H1 (cell line): Measurements from ENCODE around the gene PPOX.

Experiments used
- BACH1 ChIP-seq: IDR thresholded peaks from 2 replicates; pipeline ENCODE4 v1.6.1; 2012; ENCODE audit warnings: low read length, improper control_type of control experiment
- PHF8 ChIP-seq: fragments of 200-600 bp; sonication (generic); conservative IDR thresholded peaks from 2 replicates; pipeline ENCODE4 v1.7.1; 2012; ENCODE audit warnings: low read depth, mild to moderate bottlenecking, inconsistent platforms, low read length, moderate library complexity

- TF ChIP-seq BACH1 (no peak), PHF8 (no peak)
These were observed 13.5 kb downstream of the PPOX start for GRCh38 chr1:161179698-161180097.
